K562 (cell line): ENCODE results near the gene NTM. TPM values are rescaled to one million over a fixed set of nuclear protein-coding genes. Genes with fewer than 3 reads are reported as not detected.

Experiments used
- ATAC-seq: fragments of 200-7000 bp; cut with Tn5 transposase; 3 replicates; pipeline ENCODE4 v1.9.1; 2020; ENCODE audit warnings: moderate library complexity
- BruUV-seq: library from RNA; stranded (reverse); fragments of 400-500 nt; replicated peaks from 2 replicates; lab custom pipeline; 2021; lab: Mats Ljungman, UMichigan
- CTCF ChIA-PET: fragments of 300-600 bp; formaldehyde crosslinking; extraction: SDS; loops from one replicate; lab custom pipeline; 2021; ENCODE audit warnings: low intra/inter-chr PET ratio; lab: Yijun Ruan, JAX
- POLR2A ChIA-PET: fragments of 300-600, 350-650 bp; sonication (Branson Sonifier 250); formaldehyde crosslinking; extraction: SDS; loops from one replicate; lab custom pipeline; 2021; ENCODE audit warnings: antibody characterized with exemption, inconsistent platforms; lab: Yijun Ruan, JAX
- DNase-seq, 4 experiments: peaks; one replicate each; pipeline versions ENCODE4 v3.0.0 to v3.0.0-alpha.2; 2011 to 2018; ENCODE audit warnings: low spot score in 3 of 4, mixed read lengths in 3 of 4; ENCODE audit errors: extremely low read depth in 1 of 4
- FAIRE-seq: peaks from 2 replicates; lab custom pipeline; 2011; peaks lifted over from hg19 to GRCh38; lab: Jason Lieb, UNC
- H2AFZ ChIP-seq: 2 replicates; pipeline ENCODE4 v1.6.0; 2011; ENCODE audit warnings: low read depth, low read length, control low read depth, inconsistent platforms
- H3K27ac ChIP-seq: fragments of 200-600 bp; 3 replicates; pipeline ENCODE4 v1.8.0; 2011; ENCODE audit warnings: low read depth, mild to moderate bottlenecking, control low read depth, inconsistent platforms, low read length, moderate library complexity, mixed read lengths; ENCODE audit errors: extremely low read depth
- H3K27me3 ChIP-seq, 2 experiments: fragments of 300-600 bp in 1 of 2; 2 replicates in 1 of 2; 3 replicates in 1 of 2; pipeline versions ENCODE4 v1.6.0 to v1.8.0; 2011; ENCODE audit warnings: inconsistent platforms in 2 of 2, low read length in 2 of 2, mild to moderate bottlenecking in 1 of 2, mixed read lengths in 1 of 2, moderate library complexity in 1 of 2; ENCODE audit not compliant: control insufficient read depth in 2 of 2, insufficient read depth in 2 of 2
- H3K36me3 ChIP-seq: fragments of 300-600 bp; 3 replicates; pipeline ENCODE4 v1.8.0; 2011; ENCODE audit warnings: mild to moderate bottlenecking, low read length, inconsistent platforms; ENCODE audit not compliant: control insufficient read depth, insufficient read depth
- H3K4me1 ChIP-seq, 2 experiments: fragments of 200-600 bp in 1 of 2; replicated peaks in 1 of 2; 2 replicates in 1 of 2; 3 replicates in 1 of 2; pipeline versions ENCODE4 v1.5.1 to v1.8.0; 2011; ENCODE audit warnings: inconsistent platforms in 2 of 2, low read length in 2 of 2, mild to moderate bottlenecking in 1 of 2, mixed read lengths in 1 of 2, moderate library complexity in 1 of 2; ENCODE audit not compliant: control insufficient read depth in 2 of 2, insufficient read depth in 2 of 2
- H3K4me2 ChIP-seq: 2 replicates; pipeline ENCODE4 v1.6.1; 2011; ENCODE audit warnings: low read length, control low read depth, inconsistent platforms, mixed read lengths; ENCODE audit not compliant: insufficient read depth
- H3K4me3 ChIP-seq: fragments of 200-600 bp; sonication (generic), shearing (Covaris generic); 2 replicates; pipeline ENCODE4 v1.5.1; 2016; ENCODE audit warnings: control low read depth, inconsistent platforms
- H3K79me2 ChIP-seq: fragments of 200-600 bp; 3 replicates; pipeline ENCODE4 v1.8.0; 2011; ENCODE audit warnings: low read length, inconsistent platforms; ENCODE audit not compliant: control insufficient read depth, insufficient read depth
- H3K9ac ChIP-seq, 2 experiments: 2 replicates each; pipeline versions ENCODE4 v1.6.0 to v1.6.1; 2011; ENCODE audit warnings: low read depth in 2 of 2, low read length in 2 of 2, control low read depth in 1 of 2, inconsistent platforms in 1 of 2, mild to moderate bottlenecking in 1 of 2, mixed read lengths in 1 of 2; ENCODE audit not compliant: insufficient read depth in 1 of 2
- H3K9me1 ChIP-seq: one replicate; pipeline ENCODE4 v1.6.0; 2011; ENCODE audit warnings: inconsistent platforms, mild to moderate bottlenecking, low read length, moderate library complexity; ENCODE audit not compliant: control insufficient read depth, insufficient read depth
- H3K9me3 ChIP-seq: replicated peaks from 2 replicates; pipeline ENCODE4 v1.5.1; 2011; ENCODE audit warnings: low read depth, low read length, inconsistent platforms; ENCODE audit not compliant: control insufficient read depth, insufficient read depth
- H4K20me1 ChIP-seq: replicated peaks from 2 replicates; pipeline ENCODE4 v1.6.1; 2011; ENCODE audit warnings: low read length, inconsistent platforms, mixed read lengths; ENCODE audit not compliant: control insufficient read depth, insufficient read depth
- ARNT ChIP-seq, 2 experiments: fragments of 450-650 bp; IDR thresholded peaks; 2 replicates each; pipeline ENCODE4 v1.6.1; 2016; ENCODE audit warnings: mild to moderate bottlenecking in 1 of 2
- BRD9 ChIP-seq: fragments of 450-650 bp; IDR thresholded peaks from 2 replicates; pipeline ENCODE4 v1.6.1; 2018; ENCODE audit warnings: low read depth; ENCODE audit not compliant: partially characterized antibody
- ELF1 ChIP-seq: fragments of 200-800 bp; sonication (Bioruptor generic); IDR thresholded peaks from 2 replicates; pipeline ENCODE4 v1.6.1; 2016; ENCODE audit warnings: missing genetic modification characterization, missing compliant biosample characterization
- HDAC2 ChIP-seq: fragments of 450-650 bp; IDR thresholded peaks from 2 replicates; pipeline ENCODE4 v1.6.1; 2016; ENCODE audit warnings: mild to moderate bottlenecking
- MYBL2 ChIP-seq, 2 experiments: fragments of 450-650 bp in 1 of 2; sonication (generic) in 1 of 2; formaldehyde crosslinking in 1 of 2; IDR thresholded peaks; 2 replicates each; pipeline versions ENCODE4 v1.6.1 to v1.8.1; 2017 to 2022; ENCODE audit warnings: borderline replicate concordance in 1 of 2, inconsistent platforms in 1 of 2, low read depth in 1 of 2, mild to moderate bottlenecking in 1 of 2, missing genetic modification reagents in 1 of 2, moderate library complexity in 1 of 2
- NRF1 ChIP-seq, 2 experiments: fragments of 450-650 bp; IDR thresholded peaks in 1 of 2; conservative IDR thresholded peaks in 1 of 2; 2 replicates each; pipeline ENCODE4 v1.6.1; 2014; ENCODE audit warnings: mild to moderate bottlenecking in 2 of 2
- PHF21A ChIP-seq: fragments of 450-650 bp; IDR thresholded peaks from 2 replicates; pipeline ENCODE4 v1.6.1; 2017; ENCODE audit warnings: low read depth, borderline replicate concordance
- TFAM ChIP-seq: fragments of 250-450 bp; sonication (Bioruptor Pico); conservative IDR thresholded peaks from 2 replicates; pipeline ENCODE4 v1.5.0; 2021; ENCODE audit warnings: mild to moderate bottlenecking, moderate library complexity
- ZHX1 ChIP-seq: fragments of 150-350 bp; conservative IDR thresholded peaks from 2 replicates; pipeline ENCODE4 v1.6.1; 2014; ENCODE audit warnings: low read length
- ZNF354B ChIP-seq: fragments of 250-450 bp; sonication (Bioruptor Pico); IDR thresholded peaks from 2 replicates; pipeline ENCODE4 v1.4.0; 2020
- ZNF444 ChIP-seq: fragments of 250-450 bp; sonication (Bioruptor Pico); IDR thresholded peaks from 2 replicates; pipeline ENCODE4 v1.4.0; 2020; ENCODE audit warnings: mild to moderate bottlenecking, moderate library complexity
- WGBS: fragments of 100-300 bp; shearing (Covaris generic); methylation state at CpG from one replicate; pipeline ENCODE4 v1.1.6; 2016; ENCODE audit warnings: low coverage, mixed read lengths; ENCODE audit not compliant: insufficient coverage; ENCODE audit errors: missing lambda C conversion rate; 5-methylcytosine and 5-hydroxymethylcytosine counted together
- in situ Hi-C: fragments of 300-500 bp; cut with MboI; formaldehyde crosslinking; loops from 4 replicates; pipeline ENCODE4 v1.15.0; 2018; ENCODE audit warnings: inconsistent platforms, mixed read lengths
- intact Hi-C: fragments of 100-400 bp; cut with micrococcal nuclease; formaldehyde crosslinking; loops from 2 replicates; pipeline ENCODE4 v1.14.2; 2022
- polyA plus RNA-seq, 8 experiments: library from polyadenylated mRNA; depleted of rRNA in 4 of 8; stranded (reverse) in 5 of 8; unstranded in 3 of 8; fragments of >200 nt; fragmentation: Nextera tagmentation in 2 of 8; fragmentation: Illumina TruSeq in 1 of 8; extraction: Ambion mirVana in 2 of 8; extraction: Trizol in 1 of 8; gene quantifications; 2 replicates each; pipeline versions ENCODE4 v1.2.1 to v1.2.3, GENCODE V29; 2011 to 2014; ENCODE audit warnings: inconsistent platforms in 1 of 8, missing spikeins in 1 of 8
- total RNA-seq, 7 experiments: library from RNA; depleted of rRNA in 6 of 7; stranded (reverse); fragments of >200 nt in 6 of 7; fragmentation: Illumina TruSeq in 2 of 7; extraction: Trizol in 2 of 7; gene quantifications; 2 replicates each; pipeline versions ENCODE4 v1.2.1 to v1.2.3, GENCODE V29; 2011 to 2021; ENCODE audit warnings: low replicate concordance in 1 of 7

NTM gene
- total and polyA plus RNA-seq, 9 of the 15 experiments (the other 6 are each of a cell fraction or from before 2014, with no cell fraction given), result not detected

DNA sequence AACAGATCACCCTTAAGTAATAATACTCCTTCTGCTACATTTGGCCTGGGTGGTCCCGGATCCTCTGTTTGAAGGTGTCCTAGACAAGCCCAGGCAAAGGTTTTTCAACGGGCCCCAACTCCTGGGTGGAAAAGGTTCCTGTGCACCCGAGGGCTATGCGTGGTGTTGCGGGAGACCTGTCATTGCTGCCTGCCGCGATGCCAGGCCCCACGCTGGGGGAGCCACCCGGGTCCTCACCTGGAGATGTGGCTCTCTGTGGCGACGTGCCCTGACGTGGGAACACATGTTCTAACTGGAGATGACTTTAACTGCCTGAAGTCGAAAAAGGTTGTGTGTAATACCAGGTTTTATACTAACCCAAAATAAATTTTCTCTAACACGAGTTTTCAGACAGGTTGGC lies 467.1 kb downstream of the NTM start (continued):
- TF ChIP-seq TFAM (CRISPR knock-in tag) (no peak), PHF21A (no peak), HDAC2 (no peak)

GRCh38 chr11:131838016-131838415 lies 467.6 kb downstream of the NTM start:
- H3K9me3 ChIP-seq, result no peaks in the 10 kb centered on the region; the same call in 1 of the 2 replicates
- no peak overlapping the region for H3K4me3 ChIP-seq
- H3K27me3 ChIP-seq, result no peaks in the 10 kb centered on the region
- intact Hi-C loops, result no loop called here
- H3K4me2 ChIP-seq, result no peak overlapping the region
- H4K20me1 ChIP-seq, result no peaks in the 10 kb centered on the region
- H3K36me3 ChIP-seq, result no peaks in the 10 kb centered on the region
- no peaks in the 10 kb centered on the region for H3K4me1 ChIP-seq
- no peak overlapping the region for H3K27ac ChIP-seq
- H3K79me2 ChIP-seq, result no peaks in the 10 kb centered on the region
- DNase-seq, result peak; percentile 9 to 47 (median 34)
- in situ Hi-C loops, result no loop called here
- CTCF ChIA-PET, result no interaction called here
- ATAC-seq, result no peak
- WGBS, result 4% methylated on average over 12 of the region's 12 CpGs
- POLR2A ChIA-PET, result no interaction called here
- H3K9ac ChIP-seq, result no peak overlapping the region
- H2AFZ ChIP-seq, result no peak overlapping the region
- H3K9me1 ChIP-seq, result no peaks in the 10 kb centered on the region
- peak; percentile 75 to 78 for TF ChIP-seq NRF1 (conservative IDR thresholded peaks at IDR 0.05 in 1 of 2, IDR thresholded peaks at IDR 0.05 in 1 of 2)
- no peak for TF ChIP-seq BRD9
- TF ChIP-seq ZHX1, result no peak
- no peak for TF ChIP-seq MYBL2 (IDR thresholded peaks at IDR 0.05; ENCODE audit: low read depth)
- TF ChIP-seq MYBL2 (CRISPR knock-in tag; IDR thresholded peaks at IDR 0.05; ENCODE audit: borderline replicate concordance), result no peak
- TF ChIP-seq ZNF444 (CRISPR knock-in tag), result no peak
- TF ChIP-seq ZNF354B, result no peak
- no peak for TF ChIP-seq ELF1 (tag)
- no peak for TF ChIP-seq ARNT (IDR thresholded peaks at IDR 0.05)
- FAIRE-seq, result no peak
- no TSS peak for BruUV-seq
